Right atrium auricular region (tissue), 2 donors: ENCODE results near the gene DKKL1. TPM values are rescaled to one million over a fixed set of nuclear protein-coding genes. Genes with fewer than 3 reads are reported as not detected.

Experiments used
- DNase-seq: peaks from one replicate; pipeline ENCODE4 v3.0.0-alpha.2; 2019; ENCODE audit warnings: low spot score
- H3K27ac ChIP-seq, 2 donors: fragments of 200-600 bp; sonication (generic); 1 replicate in 1 of 2; 2 replicates in 1 of 2; pipeline ENCODE4 v1.5.1; 2016 to 2019
- H3K27me3 ChIP-seq, 2 donors: fragments of 200-600 bp; sonication (generic); one replicate each; pipeline versions ENCODE4 v1.5.1 to v1.6.0; 2017 to 2019
- H3K36me3 ChIP-seq: fragments of 200-600 bp; sonication (generic); one replicate; pipeline ENCODE4 v1.5.1; 2016
- H3K4me1 ChIP-seq, 2 donors: fragments of 200-600 bp; sonication (generic); one replicate each; pipeline versions ENCODE4 v1.5.1 to v1.6.0; 2017 to 2019
- H3K4me3 ChIP-seq, 2 donors: fragments of 200-600 bp; sonication (generic); 1 replicate in 1 of 2; 2 replicates in 1 of 2; pipeline ENCODE4 v1.5.1; 2017 to 2019; ENCODE audit warnings: mild to moderate bottlenecking in 1 of 2, moderate library complexity in 1 of 2
- H3K9me3 ChIP-seq, 2 donors: fragments of 200-600 bp; sonication (generic); one replicate each; pipeline ENCODE4 v1.5.1; 2019
- total RNA-seq, 2 donors: library from RNA; depleted of rRNA; stranded (reverse); fragments of >200 nt; gene quantifications; one replicate each; pipeline ENCODE4 v1.1.0, GENCODE V29; 2016
- TF ChIP-seq, protein P1 (sequence below), 2 donors: fragments of 200-600 bp; sonication (generic); IDR thresholded peaks; one replicate each; pipeline ENCODE4 v1.5.1; 2019; ENCODE audit warnings: antibody characterized with exemption in 2 of 2

Gene DKKL1
- total RNA-seq, 2 donors from 2014 or later: not detected

DNA sequence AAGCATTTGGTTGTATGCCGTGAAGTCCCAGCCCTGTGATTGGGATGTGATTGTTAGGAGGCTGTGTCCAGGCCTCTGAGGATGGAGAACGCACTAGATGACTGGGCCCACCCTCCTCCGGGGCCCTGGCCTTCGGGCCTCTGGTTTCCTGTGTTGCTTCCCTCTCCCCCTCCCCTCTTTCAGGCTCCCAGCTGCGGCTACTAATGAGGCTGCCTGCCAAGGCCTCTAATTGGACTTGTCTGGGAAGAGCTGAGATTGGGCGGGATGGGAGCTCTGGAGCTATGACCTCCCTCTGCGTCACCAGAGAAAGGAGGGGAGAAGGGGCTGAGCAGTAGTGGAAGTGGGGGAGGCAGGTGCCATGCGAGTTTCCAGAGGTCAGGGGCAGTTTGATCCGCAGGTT, 49.7 kb downstream of the DKKL1 start:
- Histone ChIP-seq H3K4me1 (no peaks in the 10 kb centered on the region), H3K4me3 (no peak overlapping the region), H3K27ac (no peak overlapping the region), H3K27me3 (no peaks in the 10 kb centered on the region), H3K9me3 (no peaks in the 10 kb centered on the region), H3K36me3 (no peaks in the 10 kb centered on the region)
- DNase-seq: no peak
- TF ChIP-seq, protein P1, sequence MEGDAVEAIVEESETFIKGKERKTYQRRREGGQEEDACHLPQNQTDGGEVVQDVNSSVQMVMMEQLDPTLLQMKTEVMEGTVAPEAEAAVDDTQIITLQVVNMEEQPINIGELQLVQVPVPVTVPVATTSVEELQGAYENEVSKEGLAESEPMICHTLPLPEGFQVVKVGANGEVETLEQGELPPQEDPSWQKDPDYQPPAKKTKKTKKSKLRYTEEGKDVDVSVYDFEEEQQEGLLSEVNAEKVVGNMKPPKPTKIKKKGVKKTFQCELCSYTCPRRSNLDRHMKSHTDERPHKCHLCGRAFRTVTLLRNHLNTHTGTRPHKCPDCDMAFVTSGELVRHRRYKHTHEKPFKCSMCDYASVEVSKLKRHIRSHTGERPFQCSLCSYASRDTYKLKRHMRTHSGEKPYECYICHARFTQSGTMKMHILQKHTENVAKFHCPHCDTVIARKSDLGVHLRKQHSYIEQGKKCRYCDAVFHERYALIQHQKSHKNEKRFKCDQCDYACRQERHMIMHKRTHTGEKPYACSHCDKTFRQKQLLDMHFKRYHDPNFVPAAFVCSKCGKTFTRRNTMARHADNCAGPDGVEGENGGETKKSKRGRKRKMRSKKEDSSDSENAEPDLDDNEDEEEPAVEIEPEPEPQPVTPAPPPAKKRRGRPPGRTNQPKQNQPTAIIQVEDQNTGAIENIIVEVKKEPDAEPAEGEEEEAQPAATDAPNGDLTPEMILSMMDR (IDR thresholded peaks at IDR 0.05): no peak

- Histone ChIP-seq H3K9me3 (no peaks in the 10 kb centered on the region), H3K27ac (no peak overlapping the region), H3K27me3 (no peaks in the 10 kb centered on the region), H3K36me3 (no peaks in the 10 kb centered on the region), H3K4me3 (no peak overlapping the region), H3K4me1 (no peaks in the 10 kb centered on the region)
- DNase-seq: no peak
- TF ChIP-seq, protein P1 (IDR thresholded peaks at IDR 0.05): no peak
Observed at GRCh38 chr19:49414256-49414655, 50.6 kb downstream of the DKKL1 start.

DNA sequence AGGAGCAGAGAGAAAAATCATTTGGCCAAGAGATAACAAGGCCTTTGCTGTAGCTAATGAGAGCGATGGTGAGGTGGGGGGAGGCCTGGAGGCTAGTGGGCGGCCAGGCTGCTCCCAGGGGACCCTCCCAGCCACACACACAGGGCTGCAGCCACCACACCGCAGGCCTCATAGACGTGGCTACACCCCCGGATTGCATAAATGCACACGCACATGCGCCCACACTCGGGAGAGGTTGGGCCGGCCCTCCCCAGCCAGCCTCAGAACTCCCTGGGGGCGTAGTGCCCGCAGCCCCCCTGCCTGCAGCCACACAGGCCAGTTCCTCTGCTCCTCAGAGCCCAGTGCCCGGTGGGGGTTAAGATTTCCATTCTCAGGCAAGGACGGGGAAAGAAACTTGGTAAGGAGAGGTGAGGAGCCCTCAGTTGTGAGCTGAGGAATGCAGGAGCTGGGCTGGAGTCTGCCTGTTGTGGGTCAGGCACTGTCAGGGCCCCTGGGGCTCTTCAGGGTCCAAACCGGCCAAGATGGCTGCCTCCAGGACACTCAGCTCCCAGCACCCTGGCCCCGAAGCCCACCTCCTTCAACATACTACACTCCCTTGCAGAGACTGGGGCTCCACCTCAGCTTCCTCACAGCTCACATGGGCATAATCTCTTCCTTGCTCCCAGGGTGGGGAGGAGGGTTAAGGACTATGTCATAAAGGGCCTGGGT, 51.6 kb downstream of the DKKL1 start:
- Histone ChIP-seq H3K36me3 (no peaks in the 10 kb centered on the region), H3K9me3 (no peaks in the 10 kb centered on the region), H3K27ac (no peak overlapping the region), H3K27me3 (peaks cover 0 to 6% of the 10 kb centered on the region in 2 donors), H3K4me3 (no peak overlapping the region), H3K4me1 (no peaks in the 10 kb centered on the region)
- TF ChIP-seq, protein P1 (IDR thresholded peaks at IDR 0.05): no peak
- no peak for DNase-seq

DNA sequence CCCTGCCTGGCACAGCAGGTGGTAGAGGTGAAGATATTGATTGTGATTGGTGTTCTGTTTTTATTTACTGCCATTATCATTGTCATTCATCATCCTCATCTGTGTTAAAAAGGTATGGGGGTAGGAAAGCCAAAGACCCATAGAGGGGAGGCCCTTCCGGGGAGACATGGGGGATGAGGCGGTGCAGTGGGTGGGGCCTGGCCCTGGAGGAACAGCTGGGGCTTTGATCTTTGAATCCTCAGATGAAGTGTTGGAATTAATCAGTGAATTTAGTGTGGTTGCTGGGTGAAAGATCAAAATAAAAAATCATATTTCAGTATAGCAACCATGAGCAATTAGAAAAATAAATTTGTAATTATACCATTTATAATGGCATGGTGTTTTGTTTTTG, 52.1 kb downstream of the DKKL1 start:
- H3K4me3 ChIP-seq: no peak overlapping the region

DNA sequence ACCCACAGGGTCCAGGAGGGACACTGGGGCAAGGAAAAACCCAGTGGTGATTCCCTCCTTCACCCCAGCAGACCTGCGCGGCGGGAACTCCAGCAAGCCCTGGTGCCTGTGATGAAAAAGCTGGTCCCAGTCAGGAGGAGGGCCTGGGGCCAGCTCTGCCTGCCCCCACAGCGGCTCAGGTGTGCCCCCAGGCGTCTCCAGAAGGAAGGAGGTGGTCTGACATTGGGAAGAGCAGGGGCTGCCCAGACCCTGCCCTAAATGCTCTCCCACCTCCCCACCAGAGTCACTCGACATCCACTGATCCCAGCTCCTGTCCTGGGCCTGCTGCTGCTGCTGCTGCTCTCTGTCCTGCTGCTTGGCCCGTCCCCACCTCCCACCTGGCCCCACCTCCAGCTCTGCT, 53.4 kb downstream of the DKKL1 start:
- Histone ChIP-seq H3K36me3 (no peaks in the 10 kb centered on the region), H3K27ac (no peak overlapping the region), H3K4me1 (peaks cover 0 to 14% of the 10 kb centered on the region in 2 donors), H3K9me3 (no peaks in the 10 kb centered on the region), H3K27me3 (peaks cover 7 to 9% of the 10 kb centered on the region in 2 donors), H3K4me3 (no peak overlapping the region)
- DNase-seq: no peak
- TF ChIP-seq, protein P1 (IDR thresholded peaks at IDR 0.05): no peak

More for the DNA sequence above, 52.1 kb downstream of the DKKL1 start:
- DNase-seq: no peak
- Histone ChIP-seq H3K9me3 (no peaks in the 10 kb centered on the region), H3K27me3 (peaks cover 0 to 6% of the 10 kb centered on the region in 2 donors), H3K4me1 (peaks cover 0 to 3% of the 10 kb centered on the region in 2 donors), H3K36me3 (no peaks in the 10 kb centered on the region), H3K27ac (no peak overlapping the region)
- TF ChIP-seq, protein P1 (IDR thresholded peaks at IDR 0.05): no peak

- TF ChIP-seq, protein P1 (IDR thresholded peaks at IDR 0.05): no peak
- no peak for DNase-seq
- Histone ChIP-seq H3K4me1 (peaks cover 0 to 28% of the 10 kb centered on the region in 2 donors), H3K36me3 (no peaks in the 10 kb centered on the region), H3K9me3 (no peaks in the 10 kb centered on the region), H3K27me3 (peaks cover 17 to 21% of the 10 kb centered on the region in 2 donors), H3K4me3 (no peak overlapping the region), H3K27ac (no peak overlapping the region)
Observed at GRCh38 chr19:49418511-49418910, 54.8 kb downstream of the DKKL1 start.
